HG03108 (cell line): ENCODE results near the gene DCXR.
"Not testable (repeated sequence)": the region's sequence is repeated elsewhere in the genome, so short reads cannot be mapped to it uniquely, and the experiment has no call there.

Source experiments
- ATAC-seq: cut with Tn5 transposase; IDR thresholded peaks from one replicate; pipeline ENCODE4 v1.9.1; 2021; ENCODE audit warnings: moderate library complexity; ENCODE audit not compliant: unreplicated experiment

The DCXR gene

GRCh38 chr17:82042649-82043048, 5.2 kb upstream of the DCXR start:
- no peak for ATAC-seq

DNA sequence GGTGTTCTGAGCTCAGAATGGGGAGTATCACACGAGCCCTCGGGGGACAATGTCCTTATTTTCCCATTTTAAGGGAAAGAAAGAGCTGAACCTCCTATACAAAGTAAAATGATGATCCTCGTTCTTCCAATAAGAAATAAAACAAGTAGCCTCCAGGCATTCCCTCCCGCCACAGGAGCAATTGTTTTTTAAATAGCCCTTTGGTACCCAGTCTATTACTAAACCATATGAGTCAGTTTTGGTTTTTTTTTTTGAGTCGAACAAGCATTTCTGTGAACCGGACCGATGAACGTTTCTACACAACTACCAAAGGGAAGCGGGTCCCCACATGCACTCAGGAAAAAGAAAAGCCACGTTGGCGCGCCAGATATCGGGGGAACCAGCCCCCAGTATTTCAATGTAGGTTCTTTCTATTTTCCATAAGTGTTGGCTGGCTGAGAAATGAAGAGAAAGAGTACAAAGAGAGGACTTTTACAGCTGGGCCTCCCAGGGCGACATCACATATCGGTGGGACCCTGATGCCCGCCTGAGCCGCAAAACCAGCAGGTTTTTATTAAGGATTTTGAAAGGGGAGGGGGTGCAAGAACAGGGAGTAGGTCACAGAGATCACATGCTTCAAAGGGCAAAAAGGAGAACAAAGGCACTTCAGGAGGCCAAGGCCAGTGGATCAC, 3.8 kb upstream of the DCXR start:
- ATAC-seq = no peak

DNA sequence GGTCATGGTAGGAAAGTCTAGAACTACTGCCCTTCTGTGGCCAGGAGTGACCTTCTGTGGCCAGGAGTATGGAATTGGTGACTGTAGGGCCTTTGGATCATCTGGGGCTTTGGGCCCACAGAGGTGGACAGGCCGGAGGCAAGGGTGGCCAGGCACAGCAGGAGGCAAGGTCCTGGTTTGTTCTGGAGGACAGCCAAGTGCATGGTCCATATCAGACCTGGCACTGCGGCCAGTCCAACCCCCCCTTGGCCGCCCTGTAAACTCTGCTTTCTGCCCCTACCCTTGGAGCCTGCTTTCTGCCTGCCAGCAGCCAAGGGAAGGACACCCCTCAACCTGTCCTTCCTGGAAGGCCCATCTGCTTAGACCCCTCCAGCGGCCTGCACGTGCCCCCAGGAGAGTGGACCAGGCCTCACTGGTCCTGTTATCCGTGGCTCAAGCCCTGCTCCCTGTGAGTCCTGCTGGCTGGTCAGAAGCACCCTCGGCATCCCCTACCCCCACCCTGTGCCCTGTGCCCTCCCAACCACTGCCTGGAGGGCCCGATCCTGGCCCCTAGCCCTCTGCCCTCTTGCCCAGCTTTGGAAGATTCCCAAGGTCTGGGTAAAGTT, 2.3 kb upstream of the DCXR start:
- ATAC-seq = no peak

DNA sequence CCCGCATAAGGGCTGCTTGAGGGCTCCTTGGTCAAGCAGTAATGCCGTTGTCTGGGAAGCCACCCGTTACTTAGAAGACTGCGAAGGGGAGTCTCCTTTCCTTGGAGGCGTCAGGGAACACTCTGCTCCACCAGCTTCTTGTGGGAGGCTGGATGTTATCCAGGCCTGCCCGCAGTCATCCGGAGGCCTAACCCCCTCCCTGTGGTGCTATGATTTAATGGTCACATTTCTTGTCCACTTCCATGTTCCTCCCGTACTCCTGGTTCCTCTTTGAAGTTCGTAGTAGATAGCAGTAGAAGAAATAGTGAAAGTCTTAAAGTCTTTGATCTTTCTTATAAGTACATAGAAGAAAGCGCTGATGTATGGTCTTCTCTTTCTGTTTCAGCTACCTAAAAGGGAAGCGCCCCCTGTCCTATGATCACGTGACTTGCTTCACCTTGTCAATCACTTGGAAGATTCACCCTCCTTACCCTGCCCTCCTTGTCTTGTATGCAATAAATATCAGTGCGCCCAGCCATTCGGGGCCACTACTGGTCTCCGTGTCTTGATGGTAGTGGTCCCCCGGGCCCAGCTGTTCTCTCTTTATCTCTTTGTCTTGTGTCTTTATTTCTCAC, 1.4 kb upstream of the DCXR start:
- not testable (repeated sequence) for ATAC-seq

- ATAC-seq = no peak
Measured at GRCh38 chr17:82037889-82038195, 345 bp upstream of the DCXR start.

DNA sequence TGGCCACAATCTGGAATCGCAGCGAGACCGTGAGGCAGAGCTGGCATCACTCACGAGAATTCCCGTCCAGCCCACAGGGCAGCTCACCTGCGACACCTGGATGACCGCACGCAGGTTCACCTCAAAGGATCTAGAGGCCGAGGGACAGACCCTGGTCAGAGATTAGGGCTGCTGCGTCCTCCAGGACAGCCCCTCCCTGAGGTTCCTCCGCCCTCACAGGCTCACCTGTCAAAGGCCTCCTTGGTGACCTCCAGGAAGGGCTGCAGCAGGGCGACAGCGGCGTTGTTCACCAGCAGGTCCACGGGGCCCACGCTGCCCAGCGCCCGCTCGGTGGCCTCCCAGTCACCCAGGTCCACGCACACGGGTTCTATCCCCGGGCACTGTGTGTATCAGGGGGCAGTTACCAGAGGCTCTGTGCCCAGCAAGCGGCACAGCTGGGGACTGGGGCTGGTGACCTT, 834 bp downstream of the DCXR start:
- no peak for ATAC-seq

DNA sequence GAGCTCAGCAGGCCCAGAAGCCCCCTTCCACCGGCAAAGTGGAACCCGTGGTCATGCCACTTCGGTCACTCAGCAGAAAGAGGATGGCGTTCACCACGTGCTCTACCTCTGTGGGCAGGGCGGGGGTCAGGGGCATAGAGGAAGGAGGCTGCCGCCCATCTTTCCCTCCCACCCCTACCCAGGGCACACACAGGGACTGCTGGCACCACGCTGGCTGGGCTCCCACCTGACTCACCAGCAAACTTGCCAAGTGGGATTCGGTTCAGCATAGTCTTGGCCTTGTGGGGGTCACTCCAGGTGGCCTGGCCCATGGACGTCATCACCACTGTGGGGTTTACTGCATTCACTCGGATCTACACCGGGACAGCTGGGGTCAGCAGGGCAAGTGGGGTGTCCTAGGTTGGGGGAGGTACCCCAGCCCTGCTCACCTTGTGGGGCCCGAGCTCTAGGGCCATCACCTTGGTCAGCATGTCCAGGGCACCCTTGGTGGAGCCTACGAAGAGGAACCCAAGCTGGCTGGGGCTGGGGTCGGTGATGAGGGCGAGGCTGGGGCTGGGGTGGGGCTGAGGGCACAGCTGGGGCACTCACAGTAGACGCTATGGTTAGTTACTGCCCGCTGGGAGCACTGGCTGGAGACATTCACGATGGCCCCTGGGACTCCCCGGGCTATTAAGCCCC, 1.4 kb downstream of the DCXR start:
- ATAC-seq = no peak

- ATAC-seq = no peak
Measured at GRCh38 chr17:82035488-82035887, 2.0 kb downstream of the DCXR start.

DNA sequence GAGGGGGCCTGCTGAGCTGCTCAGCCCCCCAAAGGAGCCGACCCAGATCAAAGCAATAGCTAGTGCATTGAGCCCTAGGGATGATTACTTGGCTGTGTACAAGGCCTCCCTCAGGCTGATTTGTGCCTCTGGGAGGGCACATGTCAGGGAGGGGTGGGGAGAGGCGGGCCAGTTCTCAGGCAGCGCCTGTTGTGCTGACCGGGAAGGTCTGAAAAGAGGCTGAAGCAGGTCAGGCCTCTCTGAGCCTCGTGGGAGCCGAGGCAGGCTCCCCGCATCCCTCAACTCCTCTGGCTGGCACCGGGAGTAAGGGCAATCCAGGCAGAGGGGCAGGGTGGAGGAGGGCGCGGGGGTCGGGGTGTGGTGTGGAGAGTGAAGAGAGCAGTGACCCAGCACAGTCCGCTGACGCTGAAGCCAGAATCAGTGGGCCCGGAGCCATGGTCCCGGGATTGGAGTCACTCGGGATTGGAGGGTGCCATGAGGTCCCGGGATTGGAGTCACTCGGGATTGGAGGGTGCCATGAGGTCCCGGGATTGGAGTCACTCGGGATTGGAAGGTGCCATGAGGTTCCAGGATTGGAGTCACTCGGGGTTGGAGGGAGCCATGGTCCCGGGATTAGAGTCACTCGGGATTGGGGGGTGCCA, 3.0 kb downstream of the DCXR start:
- no peak for ATAC-seq

DNA sequence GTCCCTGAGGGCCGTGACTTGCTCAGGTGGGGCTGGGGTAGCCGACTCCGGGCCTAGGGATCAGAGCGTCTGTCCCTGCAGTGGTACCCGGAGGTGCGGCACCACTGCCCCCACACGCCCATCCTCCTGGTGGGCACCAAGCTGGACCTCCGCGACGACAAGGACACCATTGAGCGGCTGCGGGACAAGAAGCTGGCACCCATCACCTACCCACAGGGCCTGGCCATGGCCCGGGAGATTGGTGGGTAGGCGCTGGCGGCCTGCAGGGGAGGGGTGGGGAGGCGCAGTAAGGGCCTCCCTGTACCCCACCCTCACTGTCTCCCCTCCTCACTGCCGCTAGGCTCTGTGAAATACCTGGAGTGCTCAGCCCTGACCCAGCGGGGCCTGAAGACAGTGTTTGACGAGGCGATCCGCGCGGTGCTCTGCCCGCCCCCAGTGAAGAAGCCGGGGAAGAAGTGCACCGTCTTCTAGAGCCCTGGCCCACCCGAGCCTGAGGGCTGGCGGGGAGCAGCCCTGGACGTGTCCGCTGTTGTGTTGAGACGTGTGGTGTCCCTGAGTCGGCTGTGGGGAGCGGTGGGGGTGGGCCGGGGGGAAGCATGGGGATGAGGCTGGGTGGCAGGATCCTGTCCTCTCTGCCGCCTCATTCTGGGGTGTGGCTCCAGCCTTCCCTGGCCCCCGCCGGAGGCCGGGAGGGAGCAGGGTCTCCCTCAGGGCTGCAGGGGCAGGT, 4.0 kb downstream of the DCXR start:
- no peak for ATAC-seq

DNA sequence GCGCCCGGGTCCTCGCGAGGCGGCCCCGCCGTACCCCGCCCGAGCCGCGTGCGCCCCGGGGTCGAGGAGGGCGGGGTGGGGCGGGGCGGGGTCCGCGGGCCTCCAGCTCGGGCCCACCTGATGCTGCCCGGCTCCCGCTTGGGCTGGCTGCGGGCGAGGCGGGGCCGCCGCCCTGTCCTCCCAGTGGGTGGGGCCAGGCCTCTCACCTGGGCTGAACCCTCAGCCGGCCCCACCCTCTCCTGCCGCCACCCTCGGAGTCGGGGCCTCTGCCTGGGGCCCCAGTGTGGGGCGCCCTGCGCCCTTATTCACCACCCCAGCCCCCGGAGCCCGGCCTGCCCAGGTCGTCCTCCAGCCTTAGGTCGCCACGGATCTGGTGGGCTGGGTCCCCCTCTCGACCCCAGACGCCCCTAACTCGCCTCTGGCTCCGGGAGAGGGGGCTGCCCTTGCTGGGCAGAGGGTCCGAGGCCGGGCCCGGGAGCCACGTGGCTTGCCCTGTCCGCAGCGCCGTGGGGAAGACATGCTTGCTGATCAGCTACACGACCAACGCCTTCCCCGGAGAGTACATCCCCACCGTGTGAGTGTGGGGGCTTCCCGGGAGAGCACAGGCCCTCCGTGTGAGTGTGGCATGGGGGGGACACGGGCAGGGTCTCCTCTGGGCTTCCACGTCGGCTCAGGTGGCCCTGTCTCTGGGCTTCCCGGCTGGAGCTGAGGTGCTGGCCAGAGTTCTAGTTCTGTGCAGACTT, 5.4 kb downstream of the DCXR start:
- ATAC-seq = no peak

DNA sequence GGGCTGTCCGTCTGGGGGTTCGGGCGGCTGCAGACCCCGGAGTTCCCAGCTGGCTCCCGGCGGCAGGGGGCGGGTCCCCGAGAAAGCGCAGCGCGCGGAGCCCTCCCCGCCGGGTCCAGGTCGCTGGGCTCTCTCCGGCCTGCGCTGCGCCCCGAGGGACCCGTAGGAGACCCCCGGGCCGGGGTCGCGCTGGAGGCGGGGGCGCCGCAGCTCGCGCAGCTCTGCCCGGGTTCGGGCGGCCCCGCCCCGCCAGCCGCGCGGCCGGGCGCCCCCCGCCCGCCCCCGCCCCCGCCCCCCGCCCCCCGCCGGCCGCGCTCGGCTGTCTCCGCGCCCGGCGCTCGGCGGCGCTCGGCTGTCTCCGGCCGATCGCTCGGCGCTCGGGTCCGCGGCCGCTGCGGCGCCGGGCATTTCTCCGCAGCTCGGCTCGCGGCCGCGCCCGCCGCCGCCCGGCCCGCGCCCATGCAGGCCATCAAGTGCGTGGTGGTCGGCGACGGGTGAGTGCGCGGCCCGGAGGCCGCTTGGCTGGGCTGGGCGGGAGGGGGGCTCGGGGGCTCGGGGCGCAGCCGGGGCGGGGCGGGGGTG, 6.1 kb downstream of the DCXR start, which contains the start of gene RAC3:
Gene RAC3 (plus strand): TSS at position 376 of the 582 bp plus-strand sequence. CDS start 84 bp downstream, at position 460.
- ATAC-seq = no peak

GRCh38 chr17:82030470-82031302, 6.8 kb downstream of the DCXR start:
- no peak for ATAC-seq

DNA sequence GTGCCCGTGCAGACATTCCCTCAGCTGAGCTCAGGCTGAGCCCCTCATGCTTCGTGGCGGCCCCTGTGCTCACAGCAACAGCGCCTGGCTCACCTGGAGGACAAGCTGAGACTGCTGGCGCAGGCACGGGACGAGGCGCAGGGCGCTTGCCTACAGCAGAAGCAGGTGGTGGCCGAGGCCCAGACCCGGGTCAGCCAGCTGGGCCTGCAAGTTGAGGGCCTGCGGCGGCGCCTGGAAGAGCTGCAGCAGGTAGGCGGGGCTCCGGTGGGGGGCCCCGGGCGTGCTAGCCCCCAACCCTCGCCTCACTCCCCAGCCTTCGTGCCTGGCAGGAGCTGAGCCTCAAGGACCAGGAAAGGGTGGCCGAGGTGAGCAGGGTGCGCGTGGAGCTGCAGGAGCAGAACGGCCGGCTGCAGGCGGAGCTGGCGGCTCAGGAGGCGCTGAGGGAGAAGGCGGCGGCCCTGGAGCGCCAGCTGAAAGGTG, 7.5 kb downstream of the DCXR start:
- ATAC-seq = no peak

DNA sequence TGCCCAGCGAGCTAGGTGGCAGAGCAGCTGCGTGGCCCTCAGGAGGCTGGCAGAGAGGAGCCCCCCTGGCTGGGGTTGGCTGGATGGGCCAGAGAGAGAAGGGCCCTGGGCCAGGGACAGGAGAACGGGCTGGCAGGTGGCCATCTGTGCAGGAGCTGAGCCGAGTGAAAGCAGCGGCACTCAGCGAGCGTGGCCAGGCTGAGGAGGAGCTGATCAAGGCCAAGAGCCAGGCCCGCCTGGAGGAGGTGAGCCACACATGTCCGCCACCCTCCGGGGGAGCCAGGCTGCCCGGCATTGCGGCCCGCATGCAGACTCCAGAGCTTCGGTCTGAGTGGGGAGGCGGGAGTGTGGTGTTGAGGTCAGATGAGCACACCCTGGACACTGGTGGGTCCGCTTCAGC, 8.1 kb downstream of the DCXR start:
- ATAC-seq = no peak

GRCh38 chr17:82028966-82029365, 8.5 kb downstream of the DCXR start:
- no peak for ATAC-seq

DNA sequence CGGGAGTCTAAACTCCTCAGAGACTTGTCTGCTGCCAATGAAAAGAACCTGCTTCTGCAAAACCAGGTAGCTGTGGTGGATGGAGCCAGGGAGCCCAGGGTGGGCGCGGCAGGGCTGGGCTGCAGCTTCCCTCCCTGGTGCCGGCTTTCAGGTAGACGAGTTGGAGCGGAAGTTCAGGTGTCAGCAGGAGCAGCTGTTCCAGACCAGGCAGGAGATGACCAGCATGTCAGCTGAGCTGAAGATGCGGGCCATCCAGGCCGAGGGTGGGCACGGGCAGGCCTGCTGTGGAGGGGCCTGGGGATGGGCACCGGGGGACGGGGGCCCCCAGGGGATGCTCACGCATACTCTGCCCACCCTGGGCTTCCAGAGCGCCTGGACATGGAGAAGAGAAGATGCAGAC, 9.3 kb downstream of the DCXR start:
- no peak for ATAC-seq

DNA sequence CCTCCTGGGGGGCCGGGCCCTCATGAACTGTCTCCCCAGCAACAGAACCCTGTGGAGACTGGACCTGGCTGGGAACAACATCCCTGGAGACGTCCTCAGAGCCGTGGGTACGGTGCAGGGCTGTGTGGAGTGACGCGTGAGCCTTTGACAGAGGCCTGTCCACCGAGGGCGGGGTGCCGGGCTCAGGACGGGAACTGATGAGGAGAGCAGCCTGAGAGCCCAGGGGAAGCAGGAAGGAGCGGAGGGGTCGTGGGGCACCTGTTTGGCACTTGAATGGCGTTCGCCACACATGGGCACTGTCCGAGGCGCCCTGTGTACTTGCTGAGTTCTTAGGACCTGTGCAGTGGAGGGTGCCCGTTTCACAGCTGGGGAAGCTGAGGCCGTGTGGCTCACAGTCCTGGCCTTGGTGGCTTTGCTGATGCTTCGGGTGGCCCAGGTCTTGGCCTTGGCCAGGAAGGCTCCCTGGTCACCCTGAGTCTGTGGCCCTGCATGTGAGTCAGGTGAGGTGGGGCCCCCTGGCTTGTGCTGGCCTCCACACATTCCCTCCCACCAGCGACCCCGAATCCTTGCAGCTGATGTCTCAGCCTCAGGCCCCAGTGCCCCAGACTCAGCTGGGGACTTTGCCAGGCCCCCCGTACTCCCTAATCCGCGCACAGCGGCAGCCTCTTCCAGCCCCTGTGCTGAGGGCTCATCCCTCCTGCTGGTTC, 11.9 kb downstream of the DCXR start:
- no peak for ATAC-seq
